Neural cell (in vitro differentiated cells): ENCODE measurements around the gene CDHR2. TPM values are rescaled to one million over a fixed set of nuclear protein-coding genes. Genes with fewer than 3 reads are reported as not detected.

ENCODE experiments used
- H2AFZ ChIP-seq: fragments of 200-600, 300-800 bp; sonication (generic), shearing (Covaris generic); 2 replicates; pipeline ENCODE4 v1.6.0; 2014; ENCODE audit warnings: low read depth, mild to moderate bottlenecking, antibody characterized with exemption, low read length, moderate library complexity
- H3F3A ChIP-seq: fragments of 200-600 bp; shearing (Covaris generic); 2 replicates; pipeline ENCODE4 v1.6.1; 2016; ENCODE audit warnings: mild to moderate bottlenecking, moderate library complexity, mixed read lengths, antibody characterized with exemption, low read length; ENCODE audit not compliant: insufficient read depth, poor library complexity, severe bottlenecking
- H3K27ac ChIP-seq: fragments of 200-600, 300-800 bp; sonication (generic), shearing (Covaris generic); 2 replicates; pipeline ENCODE4 v1.5.1; 2014; ENCODE audit warnings: mild to moderate bottlenecking, low read length, moderate library complexity
- H3K27me3 ChIP-seq: fragments of 300-800, 200-600 bp; sonication (generic), shearing (Covaris generic); 2 replicates; pipeline ENCODE4 v1.6.0; 2014; ENCODE audit warnings: mild to moderate bottlenecking, low read depth, low read length, moderate library complexity; ENCODE audit not compliant: insufficient read depth
- H3K36me3 ChIP-seq: fragments of 300-800, 200-600 bp; sonication (generic), shearing (Covaris generic); 2 replicates; pipeline ENCODE4 v1.5.1; 2014; ENCODE audit warnings: mild to moderate bottlenecking, antibody characterized with exemption, low read length, moderate library complexity; ENCODE audit not compliant: insufficient read depth
- H3K4me2 ChIP-seq: fragments of 300-800, 200-600 bp; sonication (generic), shearing (Covaris generic); 2 replicates; pipeline ENCODE4 v1.6.0; 2014; ENCODE audit warnings: mild to moderate bottlenecking, low read length
- H3K4me3 ChIP-seq: fragments of 300-800, 200-600 bp; sonication (generic), shearing (Covaris generic); 2 replicates; pipeline ENCODE4 v1.5.1; 2014; ENCODE audit warnings: mild to moderate bottlenecking, low read length, moderate library complexity
- H3K79me2 ChIP-seq: fragments of 200-600 bp; shearing (Covaris generic); replicated peaks from 2 replicates; pipeline ENCODE4 v1.6.0; 2014; ENCODE audit warnings: mild to moderate bottlenecking, low read length, moderate library complexity; ENCODE audit not compliant: insufficient read depth
- H3K9ac ChIP-seq: fragments of 300-800, 200-600 bp; sonication (generic), shearing (Covaris generic); 2 replicates; pipeline ENCODE4 v1.6.1; 2016; ENCODE audit warnings: mild to moderate bottlenecking, low read length, mixed read lengths
- H3K9me2 ChIP-seq: fragments of 200-600 bp; shearing (Covaris generic); 2 replicates; pipeline ENCODE4 v1.6.1; 2016; ENCODE audit warnings: mild to moderate bottlenecking, low read length, mixed read lengths; ENCODE audit not compliant: insufficient read depth
- H3K9me3 ChIP-seq: fragments of 200-600, 300-800 bp; sonication (generic), shearing (Covaris generic); 2 replicates; pipeline ENCODE4 v1.6.1; 2016; ENCODE audit warnings: mild to moderate bottlenecking, mixed run types, low read length, moderate library complexity, mixed read lengths
- H4K20me1 ChIP-seq: fragments of 200-600 bp; shearing (Covaris generic); 2 replicates; pipeline ENCODE4 v1.6.1; 2016; ENCODE audit warnings: mild to moderate bottlenecking, mixed run types; ENCODE audit not compliant: insufficient read depth
- EP300 ChIP-seq: fragments of 450-650 bp; conservative IDR thresholded peaks from 2 replicates; pipeline ENCODE4 v1.6.1; 2014; ENCODE audit warnings: antibody characterized with exemption, mild to moderate bottlenecking, moderate library complexity; ENCODE audit not compliant: poor library complexity, severe bottlenecking
- EZH2 ChIP-seq: fragments of 200-600, 300-800 bp; shearing (Covaris generic), sonication (generic); IDR thresholded peaks from 2 replicates; pipeline ENCODE4 v1.6.1; 2014; ENCODE audit warnings: antibody characterized with exemption, low read length, borderline replicate concordance, mild to moderate bottlenecking; ENCODE audit not compliant: insufficient read depth, poor library complexity, severe bottlenecking
- MXI1 ChIP-seq: fragments of 450-650 bp; conservative IDR thresholded peaks from 2 replicates; pipeline ENCODE4 v1.6.1; 2014; ENCODE audit warnings: antibody characterized with exemption, mild to moderate bottlenecking; ENCODE audit not compliant: poor library complexity, severe bottlenecking
- POLR2AphosphoS5 ChIP-seq: IDR thresholded peaks from 2 replicates; pipeline ENCODE4 v1.6.1; 2012
- RAD21 ChIP-seq: fragments of 450-650 bp; conservative IDR thresholded peaks from 2 replicates; pipeline ENCODE4 v1.6.1; 2014; ENCODE audit warnings: antibody characterized with exemption, mild to moderate bottlenecking, moderate library complexity
- SMC3 ChIP-seq: fragments of 450-650 bp; conservative IDR thresholded peaks from 2 replicates; pipeline ENCODE4 v1.6.1; 2014; ENCODE audit warnings: antibody characterized with exemption, mild to moderate bottlenecking, moderate library complexity; ENCODE audit not compliant: poor library complexity
- TAF1 ChIP-seq: IDR thresholded peaks from 2 replicates; pipeline ENCODE4 v1.6.1; 2012; ENCODE audit warnings: low read depth
- polyA plus RNA-seq: library from polyadenylated mRNA; depleted of rRNA; stranded (reverse); fragments of >200 nt; gene quantifications from 2 replicates; pipeline ENCODE4 v1.2.3, GENCODE V29; 2014
- TF ChIP-seq, protein P1 (sequence below): fragments of 450-650 bp; IDR thresholded peaks from 2 replicates; pipeline ENCODE4 v1.5.1; 2014; ENCODE audit warnings: antibody characterized with exemption, mild to moderate bottlenecking, moderate library complexity; ENCODE audit not compliant: poor library complexity, severe bottlenecking
- TF ChIP-seq, protein P2 (sequence below): IDR thresholded peaks from 2 replicates; pipeline ENCODE4 v1.6.1; 2012; ENCODE audit warnings: borderline replicate concordance

CDHR2 gene
- polyA plus RNA-seq, 1 donor from 2014 or later = 1.0 TPM

DNA sequence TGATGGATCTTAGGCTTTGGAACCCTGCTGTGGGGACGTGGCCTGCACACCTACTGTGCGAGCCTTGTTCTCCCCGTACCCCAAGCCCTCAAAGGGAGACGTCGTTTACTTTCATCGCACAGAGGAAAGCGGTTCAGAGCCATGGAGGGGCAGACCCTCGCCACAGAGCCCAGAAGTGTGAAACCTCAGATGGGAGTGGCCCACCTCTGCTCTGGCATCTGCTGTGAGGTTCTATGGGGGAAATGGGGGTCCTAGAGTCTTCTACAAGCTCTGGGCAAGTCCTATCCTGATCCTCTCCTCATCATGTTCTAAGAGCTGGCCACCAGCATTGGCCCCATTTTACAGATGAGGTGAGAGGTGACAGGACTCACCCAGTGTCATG, 8.2 kb upstream of the CDHR2 start:
- H3K4me2 ChIP-seq = no peak overlapping the region
- no peaks in the 10 kb centered on the region for H3F3A ChIP-seq
- H3K27me3 ChIP-seq = no peaks in the 10 kb centered on the region
- no peaks in the 10 kb centered on the region for H3K9me2 ChIP-seq
- no peak overlapping the region for H3K27ac ChIP-seq
- H3K9me3 ChIP-seq = no peaks in the 10 kb centered on the region
- TF ChIP-seq EP300 = no peak
- H3K36me3 ChIP-seq = no peaks in the 10 kb centered on the region
- H3K9ac ChIP-seq = no peak overlapping the region
- H4K20me1 ChIP-seq = no peaks in the 10 kb centered on the region
- peaks cover 11% of the 10 kb centered on the region for H3K79me2 ChIP-seq
- no peak overlapping the region for H2AFZ ChIP-seq
- H3K4me3 ChIP-seq = no peak overlapping the region

DNA sequence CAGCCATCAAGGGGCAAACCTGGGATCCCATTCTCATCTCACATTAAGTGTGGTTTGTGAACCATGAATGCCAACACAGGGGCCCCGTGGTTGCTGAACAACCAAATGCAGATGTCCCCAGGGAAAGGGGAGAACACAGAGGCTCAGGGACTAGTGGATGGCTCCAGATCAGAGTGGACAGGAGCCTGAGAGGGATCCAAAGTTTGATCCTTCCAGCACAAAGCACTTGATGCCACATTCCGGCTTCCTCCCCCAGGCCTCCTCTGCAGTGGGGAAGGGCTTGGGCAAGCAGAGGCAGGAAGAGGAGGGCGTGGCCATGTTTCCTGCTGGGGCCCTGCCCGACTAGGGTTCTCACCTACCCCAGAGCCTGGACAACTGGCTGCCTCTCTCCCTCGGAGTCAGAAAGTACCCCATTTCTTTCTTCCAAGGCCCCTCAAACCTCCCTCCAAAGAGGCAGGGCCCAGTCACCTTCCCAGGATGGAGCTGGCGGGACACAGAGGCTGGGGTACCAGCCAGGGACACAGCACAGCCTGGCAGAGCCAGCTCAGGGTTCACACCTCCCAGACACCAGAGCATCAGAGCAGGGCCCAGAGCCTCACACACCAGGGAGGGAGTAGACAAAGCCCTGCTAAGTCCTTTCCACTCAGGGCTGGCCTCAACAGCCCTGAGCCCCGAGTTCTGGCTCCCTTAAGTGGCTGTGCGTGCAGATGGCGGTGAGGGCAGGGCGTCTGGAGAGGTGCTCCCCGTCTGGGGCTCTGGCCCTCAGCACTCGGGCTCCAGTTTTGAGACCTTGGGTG, 7.6 kb upstream of the CDHR2 start:
- Histone ChIP-seq H3F3A (no peaks in the 10 kb centered on the region), H3K4me2 (no peak overlapping the region), H3K27ac (no peak overlapping the region), H3K79me2 (peaks cover 5% of the 10 kb centered on the region), H3K36me3 (no peaks in the 10 kb centered on the region), H3K9ac (no peak overlapping the region), H4K20me1 (no peaks in the 10 kb centered on the region), H3K4me3 (no peak overlapping the region), H3K9me3 (no peaks in the 10 kb centered on the region), H3K9me2 (no peaks in the 10 kb centered on the region), H3K27me3 (no peaks in the 10 kb centered on the region), H2AFZ (no peak overlapping the region)
- TF ChIP-seq, protein P1, sequence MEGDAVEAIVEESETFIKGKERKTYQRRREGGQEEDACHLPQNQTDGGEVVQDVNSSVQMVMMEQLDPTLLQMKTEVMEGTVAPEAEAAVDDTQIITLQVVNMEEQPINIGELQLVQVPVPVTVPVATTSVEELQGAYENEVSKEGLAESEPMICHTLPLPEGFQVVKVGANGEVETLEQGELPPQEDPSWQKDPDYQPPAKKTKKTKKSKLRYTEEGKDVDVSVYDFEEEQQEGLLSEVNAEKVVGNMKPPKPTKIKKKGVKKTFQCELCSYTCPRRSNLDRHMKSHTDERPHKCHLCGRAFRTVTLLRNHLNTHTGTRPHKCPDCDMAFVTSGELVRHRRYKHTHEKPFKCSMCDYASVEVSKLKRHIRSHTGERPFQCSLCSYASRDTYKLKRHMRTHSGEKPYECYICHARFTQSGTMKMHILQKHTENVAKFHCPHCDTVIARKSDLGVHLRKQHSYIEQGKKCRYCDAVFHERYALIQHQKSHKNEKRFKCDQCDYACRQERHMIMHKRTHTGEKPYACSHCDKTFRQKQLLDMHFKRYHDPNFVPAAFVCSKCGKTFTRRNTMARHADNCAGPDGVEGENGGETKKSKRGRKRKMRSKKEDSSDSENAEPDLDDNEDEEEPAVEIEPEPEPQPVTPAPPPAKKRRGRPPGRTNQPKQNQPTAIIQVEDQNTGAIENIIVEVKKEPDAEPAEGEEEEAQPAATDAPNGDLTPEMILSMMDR = no peak
- TF ChIP-seq RAD21 (no peak), POLR2AphosphoS5 (no peak), MXI1 (no peak), SMC3 (no peak), EZH2 (no peak)

DNA sequence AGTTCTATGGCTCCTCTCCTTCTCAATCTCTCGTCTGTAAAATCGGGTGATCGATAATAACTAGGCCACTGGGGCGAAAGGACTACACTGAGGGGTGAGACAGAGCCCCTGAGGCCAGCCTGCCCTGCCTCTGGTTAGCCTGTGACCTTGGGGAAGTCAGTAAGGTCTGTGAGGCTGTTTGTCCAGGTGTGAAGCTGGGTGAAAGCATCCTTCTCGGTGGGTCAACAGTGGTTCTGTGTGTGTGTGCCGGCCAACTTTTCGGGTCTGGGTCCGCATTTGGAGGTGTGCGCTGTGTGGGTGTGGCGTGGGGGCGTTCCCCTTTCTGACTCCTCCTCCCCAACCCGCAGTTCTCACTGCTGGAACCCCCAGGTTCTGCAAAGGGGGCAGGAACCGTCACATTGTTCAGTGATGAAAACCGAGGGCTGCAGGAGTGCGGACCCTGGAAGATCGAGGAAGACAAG, 7.0 kb upstream of the CDHR2 start:
- Histone ChIP-seq H2AFZ (no peak overlapping the region), H3K9ac (peak overlapping the region; percentile 62)

More for the DNA sequence above, 7.0 kb upstream of the CDHR2 start:
- no peaks in the 10 kb centered on the region for H3K9me2 ChIP-seq
- TF ChIP-seq EP300 (no peak), TAF1 (no peak), EZH2 (no peak), POLR2AphosphoS5 (no peak), SMC3 (no peak), RAD21 (no peak), MXI1 (no peak)
- TF ChIP-seq, protein P1 = no peak
- TF ChIP-seq, protein P2, sequence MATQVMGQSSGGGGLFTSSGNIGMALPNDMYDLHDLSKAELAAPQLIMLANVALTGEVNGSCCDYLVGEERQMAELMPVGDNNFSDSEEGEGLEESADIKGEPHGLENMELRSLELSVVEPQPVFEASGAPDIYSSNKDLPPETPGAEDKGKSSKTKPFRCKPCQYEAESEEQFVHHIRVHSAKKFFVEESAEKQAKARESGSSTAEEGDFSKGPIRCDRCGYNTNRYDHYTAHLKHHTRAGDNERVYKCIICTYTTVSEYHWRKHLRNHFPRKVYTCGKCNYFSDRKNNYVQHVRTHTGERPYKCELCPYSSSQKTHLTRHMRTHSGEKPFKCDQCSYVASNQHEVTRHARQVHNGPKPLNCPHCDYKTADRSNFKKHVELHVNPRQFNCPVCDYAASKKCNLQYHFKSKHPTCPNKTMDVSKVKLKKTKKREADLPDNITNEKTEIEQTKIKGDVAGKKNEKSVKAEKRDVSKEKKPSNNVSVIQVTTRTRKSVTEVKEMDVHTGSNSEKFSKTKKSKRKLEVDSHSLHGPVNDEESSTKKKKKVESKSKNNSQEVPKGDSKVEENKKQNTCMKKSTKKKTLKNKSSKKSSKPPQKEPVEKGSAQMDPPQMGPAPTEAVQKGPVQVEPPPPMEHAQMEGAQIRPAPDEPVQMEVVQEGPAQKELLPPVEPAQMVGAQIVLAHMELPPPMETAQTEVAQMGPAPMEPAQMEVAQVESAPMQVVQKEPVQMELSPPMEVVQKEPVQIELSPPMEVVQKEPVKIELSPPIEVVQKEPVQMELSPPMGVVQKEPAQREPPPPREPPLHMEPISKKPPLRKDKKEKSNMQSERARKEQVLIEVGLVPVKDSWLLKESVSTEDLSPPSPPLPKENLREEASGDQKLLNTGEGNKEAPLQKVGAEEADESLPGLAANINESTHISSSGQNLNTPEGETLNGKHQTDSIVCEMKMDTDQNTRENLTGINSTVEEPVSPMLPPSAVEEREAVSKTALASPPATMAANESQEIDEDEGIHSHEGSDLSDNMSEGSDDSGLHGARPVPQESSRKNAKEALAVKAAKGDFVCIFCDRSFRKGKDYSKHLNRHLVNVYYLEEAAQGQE = no peak
- H3K4me2 ChIP-seq = no peak overlapping the region
- no peaks in the 10 kb centered on the region for H3K36me3 ChIP-seq
- H3K27me3 ChIP-seq = no peaks in the 10 kb centered on the region
- H4K20me1 ChIP-seq = no peaks in the 10 kb centered on the region
- no peaks in the 10 kb centered on the region for H3K79me2 ChIP-seq
- H3K9me3 ChIP-seq = no peaks in the 10 kb centered on the region
- no peak overlapping the region for H3K27ac ChIP-seq
- peak overlapping the region; percentile 69 for H3K4me3 ChIP-seq
- H3F3A ChIP-seq = no peaks in the 10 kb centered on the region
